H9 (cell line): ENCODE measurements around the gene PARP9. TPM values are rescaled to one million over a fixed set of nuclear protein-coding genes. Genes with fewer than 3 reads are reported as not detected.

Experiments used
- DNase-seq: peaks from one replicate; pipeline ENCODE4 v3.0.0-alpha.2; 2017
- H2AFZ ChIP-seq: one replicate; pipeline ENCODE4 v1.6.1; 2013; ENCODE audit warnings: mild to moderate bottlenecking, low read length, control low read depth, moderate library complexity
- H2AK5ac ChIP-seq: 2 replicates; pipeline ENCODE4 v1.6.1; 2013; ENCODE audit warnings: low read length, control low read depth, mixed read lengths; ENCODE audit not compliant: insufficient read length
- H2BK120ac ChIP-seq: one replicate; pipeline ENCODE4 v1.6.1; 2013; ENCODE audit warnings: low read depth, mild to moderate bottlenecking, low read length, control low read depth, inconsistent platforms; ENCODE audit not compliant: poor library complexity, severe bottlenecking
- H2BK12ac ChIP-seq: 2 replicates; pipeline ENCODE4 v1.6.1; 2013; ENCODE audit warnings: low read length, control low read depth, mixed read lengths, low read depth; ENCODE audit not compliant: insufficient read length
- H2BK15ac ChIP-seq: 2 replicates; pipeline ENCODE4 v1.6.1; 2013; ENCODE audit warnings: low read depth, low read length, control low read depth
- H2BK20ac ChIP-seq: one replicate; pipeline ENCODE4 v1.6.1; 2013; ENCODE audit warnings: low read depth, mild to moderate bottlenecking, low read length, control low read depth, inconsistent platforms; ENCODE audit not compliant: poor library complexity, severe bottlenecking
- H2BK5ac ChIP-seq: 2 replicates; pipeline ENCODE4 v1.6.1; 2013; ENCODE audit warnings: low read length, control low read depth, mixed read lengths; ENCODE audit not compliant: insufficient read length
- H3K14ac ChIP-seq: 2 replicates; pipeline ENCODE4 v1.6.1; 2013; ENCODE audit warnings: low read length, control low read depth; ENCODE audit not compliant: insufficient read depth
- H3K18ac ChIP-seq: 2 replicates; pipeline ENCODE4 v1.6.1; 2013; ENCODE audit warnings: low read depth, mild to moderate bottlenecking, mixed read lengths, low read length, control low read depth; ENCODE audit not compliant: insufficient read length
- H3K23ac ChIP-seq: 2 replicates; pipeline ENCODE4 v1.6.1; 2013; ENCODE audit warnings: low read length, control low read depth, mixed read lengths, low read depth; ENCODE audit not compliant: insufficient read length
- H3K23me2 ChIP-seq: 2 replicates; pipeline ENCODE4 v1.6.1; 2013; ENCODE audit warnings: low read depth, mild to moderate bottlenecking, mixed read lengths, low read length, control low read depth; ENCODE audit not compliant: insufficient read length, poor library complexity, severe bottlenecking
- H3K27ac ChIP-seq: 2 replicates; pipeline ENCODE4 v1.5.1; 2013; ENCODE audit warnings: low read length, control low read depth, mixed read lengths, low read depth; ENCODE audit not compliant: insufficient read length
- H3K27me3 ChIP-seq: 2 replicates; pipeline ENCODE4 v1.6.1; 2013; ENCODE audit warnings: low read length, control low read depth, inconsistent platforms; ENCODE audit not compliant: insufficient read depth
- H3K4ac ChIP-seq: 2 replicates; pipeline ENCODE4 v1.6.1; 2013; ENCODE audit warnings: low read depth, mild to moderate bottlenecking, control low read depth, inconsistent platforms, low read length, moderate library complexity
- H3K4me1 ChIP-seq: 2 replicates; pipeline ENCODE4 v1.6.1; 2013; ENCODE audit warnings: low read length, control low read depth, inconsistent platforms; ENCODE audit not compliant: insufficient read depth
- H3K4me2 ChIP-seq: 2 replicates; pipeline ENCODE4 v1.6.1; 2013; ENCODE audit warnings: low read length, control low read depth, mixed read lengths; ENCODE audit not compliant: insufficient read length, insufficient read depth
- H3K56ac ChIP-seq: 2 replicates; pipeline ENCODE4 v1.6.1; 2013; ENCODE audit warnings: low read depth, mild to moderate bottlenecking, mixed read lengths, low read length, control low read depth; ENCODE audit not compliant: insufficient read length
- H3K79me1 ChIP-seq: 2 replicates; pipeline ENCODE4 v1.6.1; 2013; ENCODE audit warnings: low read depth, mild to moderate bottlenecking, moderate library complexity, low read length, control low read depth, inconsistent platforms; ENCODE audit not compliant: insufficient read depth, poor library complexity, severe bottlenecking
- H3K79me2 ChIP-seq: 2 replicates; pipeline ENCODE4 v1.6.1; 2013; ENCODE audit warnings: low read length, control low read depth, inconsistent platforms; ENCODE audit not compliant: insufficient read depth
- H3K9ac ChIP-seq: 2 replicates; pipeline ENCODE4 v1.6.1; 2013; ENCODE audit warnings: low read length, control low read depth, mixed read lengths; ENCODE audit not compliant: insufficient read length; ENCODE audit errors: extremely low read depth
- H3K9me3 ChIP-seq: one replicate; pipeline ENCODE4 v1.6.1; 2013; ENCODE audit warnings: low read depth, low read length, inconsistent platforms; ENCODE audit not compliant: control insufficient read depth
- H3T11ph ChIP-seq: one replicate; pipeline ENCODE4 v1.6.1; 2013; ENCODE audit warnings: mild to moderate bottlenecking, low read length, control low read depth, inconsistent platforms
- H4K20me1 ChIP-seq: one replicate; pipeline ENCODE4 v1.6.1; 2013; ENCODE audit not compliant: control insufficient read depth, insufficient read length, insufficient read depth
- H4K5ac ChIP-seq: 2 replicates; pipeline ENCODE4 v1.6.1; 2013; ENCODE audit warnings: low read depth, mild to moderate bottlenecking, mixed read lengths, low read length, control low read depth; ENCODE audit not compliant: insufficient read length
- H4K8ac ChIP-seq: replicated peaks from 2 replicates; pipeline ENCODE4 v1.6.1; 2013; ENCODE audit warnings: low read length, control low read depth, mixed read lengths, low read depth; ENCODE audit not compliant: insufficient read length
- H4K91ac ChIP-seq: 2 replicates; pipeline ENCODE4 v1.6.1; 2013; ENCODE audit warnings: low read depth, mild to moderate bottlenecking, moderate library complexity, mixed read lengths, low read length, control low read depth; ENCODE audit not compliant: insufficient read length
- H3K27ac Mint-ChIP-seq, 3 experiments: 2 replicates in 2 of 3; 3 replicates in 1 of 3; pipeline ENCODE4 v1.8.0; 2020 to 2021; ENCODE audit warnings: mixed read lengths in 3 of 3, mild to moderate bottlenecking in 1 of 3, moderate library complexity in 1 of 3
- H3K27me3 Mint-ChIP-seq: 2 replicates; pipeline ENCODE4 v1.8.0; 2021; ENCODE audit warnings: low read depth, mild to moderate bottlenecking, moderate library complexity, mixed read lengths
- H3K36me3 Mint-ChIP-seq, 3 experiments: 2 replicates in 2 of 3; 3 replicates in 1 of 3; pipeline ENCODE4 v1.8.0; 2020 to 2021; ENCODE audit warnings: low read depth in 3 of 3, mixed read lengths in 3 of 3; ENCODE audit not compliant: insufficient read depth in 1 of 3
- H3K4me1 Mint-ChIP-seq, 2 experiments: 2 replicates each; pipeline ENCODE4 v1.8.0; 2020; ENCODE audit warnings: mixed read lengths in 2 of 2
- H3K4me3 Mint-ChIP-seq, 2 experiments: 2 replicates in 1 of 2; 3 replicates in 1 of 2; pipeline ENCODE4 v1.8.0; 2020 to 2021; ENCODE audit warnings: mild to moderate bottlenecking in 2 of 2, mixed read lengths in 2 of 2, moderate library complexity in 1 of 2
- H3K9me3 Mint-ChIP-seq, 2 experiments: 2 replicates in 1 of 2; 3 replicates in 1 of 2; pipeline ENCODE4 v1.8.0; 2020; ENCODE audit warnings: mild to moderate bottlenecking in 2 of 2, mixed read lengths in 2 of 2, moderate library complexity in 1 of 2
- CTCF ChIP-seq: fragments of 200-600 bp; sonication (generic); conservative IDR thresholded peaks from 3 replicates; pipeline ENCODE4 v1.8.0; 2021; ENCODE audit warnings: antibody characterized with exemption, mild to moderate bottlenecking
- WGBS: extraction: QIAGEN DNeasy Blood & Tissue Kit; methylation state at CpG from one replicate; pipeline ENCODE4 v1.1.7; 2013; ENCODE audit warnings: missing lambda C conversion rate, low lambda C conversion rate, mixed read lengths; ENCODE audit not compliant: insufficient read length; ENCODE audit errors: extremely low coverage; 5-methylcytosine and 5-hydroxymethylcytosine counted together
- total RNA-seq: library from RNA; stranded (reverse); gene quantifications from 2 replicates; pipeline ENCODE4 v1.2.1, GENCODE V29; 2021

PARP9 gene
- total RNA-seq, 1 experiment from 2014 or later: 3.4 TPM

- no peaks in the 10 kb centered on the region for H3K27me3 ChIP-seq
- H2AK5ac ChIP-seq: no peak overlapping the region
- H4K91ac ChIP-seq: no peak overlapping the region
- H3K4me2 ChIP-seq: no peak overlapping the region
- no peak overlapping the region for H3K4me3 Mint-ChIP-seq
- H2BK20ac ChIP-seq: no peak overlapping the region
- no peak overlapping the region for H3K14ac ChIP-seq
- peaks cover 0 to 3% (median 0%) of the 10 kb centered on the region in 3 experiments; a peak in 1 of 7 replicates for H3K36me3 Mint-ChIP-seq
- no peak overlapping the region for H3K23ac ChIP-seq
- H3K79me2 ChIP-seq: no peaks in the 10 kb centered on the region
- no peak overlapping the region for H3K9ac ChIP-seq
- no peak for TF ChIP-seq CTCF
- no peaks in the 10 kb centered on the region; the same call in 1 of the 2 replicates for H3K4me1 ChIP-seq
- no peak overlapping the region for H2BK12ac ChIP-seq
- H3K79me1 ChIP-seq: no peaks in the 10 kb centered on the region
- H4K8ac ChIP-seq: no peak overlapping the region
- no peak overlapping the region for H3T11ph ChIP-seq
- no CpG with 5 or more reads among the region's 3 CpGs for WGBS
- H3K4ac ChIP-seq: no peak overlapping the region
- H3K9me3 ChIP-seq: no peaks in the 10 kb centered on the region
- no peak for DNase-seq
- H3K27me3 Mint-ChIP-seq: no peaks in the 10 kb centered on the region
- no peak overlapping the region for H3K56ac ChIP-seq
- H2BK15ac ChIP-seq: no peak overlapping the region
- H2BK120ac ChIP-seq: no peak overlapping the region
- H3K27ac Mint-ChIP-seq: no peak overlapping the region
- H3K27ac ChIP-seq: no peak overlapping the region
- H4K5ac ChIP-seq: no peak overlapping the region
- no peak overlapping the region for H2BK5ac ChIP-seq
- no peak overlapping the region for H2AFZ ChIP-seq
- H4K20me1 ChIP-seq: no peaks in the 10 kb centered on the region
- H3K18ac ChIP-seq: no peak overlapping the region
- no peaks in the 10 kb centered on the region for H3K23me2 ChIP-seq
- H3K4me1 Mint-ChIP-seq: peaks cover 8 to 10% of the 10 kb centered on the region in 2 experiments
- H3K9me3 Mint-ChIP-seq: no peaks in the 10 kb centered on the region
Measured at GRCh38 chr3:122553171-122553570, 10.9 kb downstream of the PARP9 start.
